DOHH2 (cell line): ENCODE data around the gene NSMF.

Experiments
- EZH2phosphoT487 ChIP-seq: fragments of 200-600 bp; sonication (generic); IDR thresholded peaks from 2 replicates; pipeline ENCODE4 v1.6.1; 2017; ENCODE audit warnings: borderline replicate concordance, mild to moderate bottlenecking, antibody characterized with exemption, low read length, moderate library complexity, mixed read lengths
- TF ChIP-seq, protein P1 (sequence below): fragments of 200-600 bp; sonication (generic); IDR thresholded peaks from one replicate; pipeline ENCODE4 v1.5.1; 2014; ENCODE audit warnings: antibody characterized with exemption, mild to moderate bottlenecking, low read depth, low read length; ENCODE audit not compliant: poor library complexity, severe bottlenecking

DNA sequence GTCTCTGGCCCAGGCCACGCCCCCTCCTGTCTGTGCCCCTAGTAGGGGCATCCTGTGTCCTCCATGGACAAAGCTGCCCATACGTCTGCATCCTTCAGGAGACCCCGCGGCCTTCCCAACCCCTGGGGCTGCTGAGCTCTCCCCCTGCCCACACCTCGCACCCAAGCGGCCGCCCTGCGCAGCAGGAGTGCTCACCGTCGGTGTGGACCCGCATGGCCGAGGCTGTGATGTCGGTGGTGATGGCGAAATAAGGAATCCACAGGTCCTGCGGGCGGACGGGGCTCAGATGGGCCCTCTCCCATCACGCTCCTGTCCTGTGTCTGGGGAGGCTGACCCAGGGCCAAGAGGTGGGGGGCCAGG is 4.8 kb upstream of the NSMF start:
- TF ChIP-seq, protein P1, sequence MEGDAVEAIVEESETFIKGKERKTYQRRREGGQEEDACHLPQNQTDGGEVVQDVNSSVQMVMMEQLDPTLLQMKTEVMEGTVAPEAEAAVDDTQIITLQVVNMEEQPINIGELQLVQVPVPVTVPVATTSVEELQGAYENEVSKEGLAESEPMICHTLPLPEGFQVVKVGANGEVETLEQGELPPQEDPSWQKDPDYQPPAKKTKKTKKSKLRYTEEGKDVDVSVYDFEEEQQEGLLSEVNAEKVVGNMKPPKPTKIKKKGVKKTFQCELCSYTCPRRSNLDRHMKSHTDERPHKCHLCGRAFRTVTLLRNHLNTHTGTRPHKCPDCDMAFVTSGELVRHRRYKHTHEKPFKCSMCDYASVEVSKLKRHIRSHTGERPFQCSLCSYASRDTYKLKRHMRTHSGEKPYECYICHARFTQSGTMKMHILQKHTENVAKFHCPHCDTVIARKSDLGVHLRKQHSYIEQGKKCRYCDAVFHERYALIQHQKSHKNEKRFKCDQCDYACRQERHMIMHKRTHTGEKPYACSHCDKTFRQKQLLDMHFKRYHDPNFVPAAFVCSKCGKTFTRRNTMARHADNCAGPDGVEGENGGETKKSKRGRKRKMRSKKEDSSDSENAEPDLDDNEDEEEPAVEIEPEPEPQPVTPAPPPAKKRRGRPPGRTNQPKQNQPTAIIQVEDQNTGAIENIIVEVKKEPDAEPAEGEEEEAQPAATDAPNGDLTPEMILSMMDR, result no peak
- no peak for TF ChIP-seq EZH2phosphoT487
